ENCODE results near the gene PRR29. TPM values are rescaled to one million over a fixed set of nuclear protein-coding genes. Genes with fewer than 3 reads are reported as not detected.

The PRR29 gene
- total and polyA plus RNA-seq, 2 donors (not counting 3 experiments of a cell fraction or from before 2014, with no cell fraction given) = 0.39 to 1.2 TPM

GRCh38 chr17:63993368-63993985 lies 4.7 kb upstream of the PRR29 start:
- no peaks in the 10 kb centered on the region for H3K9me1 ChIP-seq (replicated peaks; ENCODE audit: control insufficient read depth, extremely low read depth, insufficient read depth, low read length)
- no TSS peak for BruUV-seq (replicated peaks)
- H3K4me1 ChIP-seq (ENCODE audit: control insufficient read depth, extremely low read depth, insufficient read depth, low read length) = peaks cover 17% of the 10 kb centered on the region
- TF ChIP-seq POLR2A (IDR thresholded peaks at IDR 0.05; ENCODE audit: low read depth, low read length) (no peak), MAX (IDR thresholded peaks at IDR 0.05; ENCODE audit: insufficient read depth, insufficient read length) (no peak), FOS (IDR thresholded peaks at IDR 0.05; ENCODE audit: borderline replicate concordance, insufficient read depth, low read length) (no peak), JUN (IDR thresholded peaks at IDR 0.05; ENCODE audit: borderline replicate concordance, insufficient read depth, insufficient read length, low read depth) (no peak), POLR2AphosphoS5 (IDR thresholded peaks at IDR 0.05; ENCODE audit: insufficient read depth, low read depth, low read length) (no peak), GATA2 (IDR thresholded peaks at IDR 0.05; ENCODE audit: insufficient read depth, insufficient read length, low read depth, low read length) (no peak), EZH2 (IDR thresholded peaks at IDR 0.05; ENCODE audit: borderline replicate concordance, low read depth, low read length, severe bottlenecking) (no peak), MYC (IDR thresholded peaks at IDR 0.05; ENCODE audit: low read depth, low read length) (no peak)
- TF ChIP-seq, protein P1, sequence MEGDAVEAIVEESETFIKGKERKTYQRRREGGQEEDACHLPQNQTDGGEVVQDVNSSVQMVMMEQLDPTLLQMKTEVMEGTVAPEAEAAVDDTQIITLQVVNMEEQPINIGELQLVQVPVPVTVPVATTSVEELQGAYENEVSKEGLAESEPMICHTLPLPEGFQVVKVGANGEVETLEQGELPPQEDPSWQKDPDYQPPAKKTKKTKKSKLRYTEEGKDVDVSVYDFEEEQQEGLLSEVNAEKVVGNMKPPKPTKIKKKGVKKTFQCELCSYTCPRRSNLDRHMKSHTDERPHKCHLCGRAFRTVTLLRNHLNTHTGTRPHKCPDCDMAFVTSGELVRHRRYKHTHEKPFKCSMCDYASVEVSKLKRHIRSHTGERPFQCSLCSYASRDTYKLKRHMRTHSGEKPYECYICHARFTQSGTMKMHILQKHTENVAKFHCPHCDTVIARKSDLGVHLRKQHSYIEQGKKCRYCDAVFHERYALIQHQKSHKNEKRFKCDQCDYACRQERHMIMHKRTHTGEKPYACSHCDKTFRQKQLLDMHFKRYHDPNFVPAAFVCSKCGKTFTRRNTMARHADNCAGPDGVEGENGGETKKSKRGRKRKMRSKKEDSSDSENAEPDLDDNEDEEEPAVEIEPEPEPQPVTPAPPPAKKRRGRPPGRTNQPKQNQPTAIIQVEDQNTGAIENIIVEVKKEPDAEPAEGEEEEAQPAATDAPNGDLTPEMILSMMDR (IDR thresholded peaks at IDR 0.05; ENCODE audit: extremely low read depth in 1 of 2, insufficient read depth in 1 of 2, low read depth in 1 of 2, low read length in 2 of 2) = no peak
- peaks cover 2 to 6% of the 10 kb centered on the region in 2 experiments for H3K27me3 ChIP-seq (ENCODE audit: control insufficient read depth in 2 of 2, insufficient read depth in 2 of 2, low read length in 2 of 2)
- CTCF ChIA-PET = interaction anchor here (1.0 to 12.0 kb wide), 8 partner anchors 13 to 140 kb away, joined by 3 to 183 read pairs (median 16); partner anchors contain the start of gene GH1
- no peak overlapping the region for H3K4me3 ChIP-seq (replicated peaks in 1 of 3; ENCODE audit: insufficient read depth in 1 of 3, low read depth in 1 of 3, low read length in 3 of 3)
- no peak overlapping the region for H3K27ac ChIP-seq (ENCODE audit: insufficient read depth, low read depth, low read length)
- POLR2A ChIA-PET = no interaction called here
- H3K9ac ChIP-seq (replicated peaks; ENCODE audit: extremely low read depth, insufficient read depth, low read length) = no peak overlapping the region
- FAIRE-seq = no peak
- H3K4me2 ChIP-seq (ENCODE audit: insufficient read depth, low read length) = no peak overlapping the region
- H3K79me2 ChIP-seq (ENCODE audit: control insufficient read depth, insufficient read depth, low read length) = no peaks in the 10 kb centered on the region
- no peaks in the 10 kb centered on the region for H3K36me3 ChIP-seq (ENCODE audit: control insufficient read depth in 2 of 2, extremely low read depth in 1 of 2, insufficient read depth in 2 of 2, low read length in 2 of 2)
- intact Hi-C loops (cut with micrococcal nuclease) (no loop called here), dilution Hi-C loops (cut with MboI; ENCODE audit: extremely low pct_ligation_motif_present, low sequenced_read_pairs) (no loop called here)
- no peaks in the 10 kb centered on the region for H4K20me1 ChIP-seq (replicated peaks; ENCODE audit: control insufficient read depth, extremely low read depth, insufficient read depth, low read length)
- DNase-seq (ENCODE audit: low read depth, low spot score) = no peak
- no peaks in the 10 kb centered on the region for H3K9me3 ChIP-seq (replicated peaks; ENCODE audit: control insufficient read depth, insufficient read depth, low read length)
- no peak overlapping the region for H2AFZ ChIP-seq (ENCODE audit: low read depth, low read length)
